Bronchial epithelial cell (primary cell): ENCODE measurements around the gene RBM19. TPM values are rescaled to one million over a fixed set of nuclear protein-coding genes. Genes with fewer than 3 reads are reported as not detected.

Experiments
- DNase-seq: peaks from one replicate; pipeline ENCODE4 v3.0.0-alpha.2; 2010; ENCODE audit warnings: low read depth
- FAIRE-seq: peaks from 2 replicates; lab custom pipeline; 2011; peaks lifted over from hg19 to GRCh38; lab: Jason Lieb, UNC
- H3K27me3 ChIP-seq: 2 replicates; pipeline ENCODE4 v1.5.1; 2011; ENCODE audit warnings: low read length; ENCODE audit not compliant: control insufficient read depth, insufficient read depth
- H3K36me3 ChIP-seq: 2 replicates; pipeline ENCODE4 v1.5.1; 2011; ENCODE audit warnings: low read length; ENCODE audit not compliant: control insufficient read depth, insufficient read depth
- H3K4me3 ChIP-seq: 2 replicates; pipeline ENCODE4 v1.5.1; 2011; ENCODE audit warnings: mild to moderate bottlenecking, low read depth, low read length, control low read depth
- total RNA-seq: library from RNA; depleted of rRNA; stranded (reverse); fragments of >200 nt; gene quantifications from 2 replicates; pipeline ENCODE4 v1.2.1, GENCODE V29; 2014
- TF ChIP-seq, protein P1 (sequence below): IDR thresholded peaks from 2 replicates; pipeline ENCODE4 v1.5.1; 2011; ENCODE audit warnings: mild to moderate bottlenecking, moderate library complexity, low read length, control low read depth, inconsistent platforms; ENCODE audit not compliant: insufficient read depth, severe bottlenecking

Gene RBM19
- total RNA-seq, 1 donor from 2014 or later = 19.0 TPM

DNA sequence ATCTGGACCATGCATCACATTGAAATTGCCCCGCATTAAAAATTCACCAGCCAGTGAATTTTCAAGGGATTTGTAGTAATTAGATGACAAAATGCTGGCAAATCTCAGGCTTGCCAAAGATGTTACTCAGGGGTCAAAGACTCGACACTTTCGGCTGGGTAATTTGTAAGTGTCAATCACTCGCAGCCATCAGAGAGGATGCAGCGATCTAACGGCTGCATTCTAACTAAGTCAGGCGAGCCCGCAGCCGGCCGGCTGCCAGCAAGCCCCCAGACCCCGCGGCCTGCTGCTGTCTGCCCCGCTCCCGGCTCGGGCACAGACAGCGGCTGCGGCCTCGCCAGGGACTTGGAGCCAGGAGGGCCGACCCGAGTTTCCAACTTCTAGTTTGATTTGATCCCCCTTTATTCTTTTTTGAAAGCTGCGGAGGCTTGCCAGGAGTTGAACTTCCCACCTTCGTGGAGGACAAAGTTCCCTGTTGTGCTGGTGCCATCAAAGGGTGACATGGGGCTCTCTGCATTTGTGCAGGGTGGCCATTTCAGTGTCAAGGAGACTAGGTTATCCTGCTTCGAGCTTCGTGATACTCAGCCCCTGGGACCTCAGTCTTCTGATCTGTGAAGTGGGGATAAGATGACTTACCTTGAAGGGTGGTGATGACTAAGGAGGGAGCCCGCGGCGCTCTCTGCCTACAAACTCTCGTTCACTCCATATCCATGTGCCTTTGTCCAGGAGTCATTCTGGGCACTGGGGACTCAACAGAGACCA lies 169.9 kb downstream of the RBM19 start:
- FAIRE-seq (no peak), DNase-seq (no peak)
- no peak overlapping the region for H3K4me3 ChIP-seq
- H3K27me3 ChIP-seq = no peaks in the 10 kb centered on the region
- H3K36me3 ChIP-seq = no peaks in the 10 kb centered on the region
- TF ChIP-seq, protein P1, sequence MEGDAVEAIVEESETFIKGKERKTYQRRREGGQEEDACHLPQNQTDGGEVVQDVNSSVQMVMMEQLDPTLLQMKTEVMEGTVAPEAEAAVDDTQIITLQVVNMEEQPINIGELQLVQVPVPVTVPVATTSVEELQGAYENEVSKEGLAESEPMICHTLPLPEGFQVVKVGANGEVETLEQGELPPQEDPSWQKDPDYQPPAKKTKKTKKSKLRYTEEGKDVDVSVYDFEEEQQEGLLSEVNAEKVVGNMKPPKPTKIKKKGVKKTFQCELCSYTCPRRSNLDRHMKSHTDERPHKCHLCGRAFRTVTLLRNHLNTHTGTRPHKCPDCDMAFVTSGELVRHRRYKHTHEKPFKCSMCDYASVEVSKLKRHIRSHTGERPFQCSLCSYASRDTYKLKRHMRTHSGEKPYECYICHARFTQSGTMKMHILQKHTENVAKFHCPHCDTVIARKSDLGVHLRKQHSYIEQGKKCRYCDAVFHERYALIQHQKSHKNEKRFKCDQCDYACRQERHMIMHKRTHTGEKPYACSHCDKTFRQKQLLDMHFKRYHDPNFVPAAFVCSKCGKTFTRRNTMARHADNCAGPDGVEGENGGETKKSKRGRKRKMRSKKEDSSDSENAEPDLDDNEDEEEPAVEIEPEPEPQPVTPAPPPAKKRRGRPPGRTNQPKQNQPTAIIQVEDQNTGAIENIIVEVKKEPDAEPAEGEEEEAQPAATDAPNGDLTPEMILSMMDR = no peak

DNA sequence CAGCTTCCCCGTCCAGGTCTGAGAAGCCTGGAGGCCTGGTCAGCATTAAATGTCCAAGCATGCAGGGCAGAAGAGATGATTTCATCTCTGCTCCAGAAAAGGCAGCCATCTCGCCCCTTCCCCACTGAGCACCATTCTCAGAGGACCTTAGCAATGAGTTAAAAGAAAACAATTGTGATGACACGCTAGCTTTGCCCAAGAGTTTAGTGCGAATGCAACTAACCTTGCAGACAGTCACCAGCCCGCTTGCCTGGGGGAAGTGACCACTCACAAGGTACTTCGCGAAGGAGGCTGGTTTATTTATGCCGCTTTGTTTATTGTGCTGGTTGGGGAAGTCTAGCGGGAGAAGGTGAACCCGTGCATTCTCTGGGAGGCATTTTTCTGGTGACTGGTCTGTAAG lies 170.7 kb downstream of the RBM19 start:
- TF ChIP-seq, protein P1 = no peak
- H3K27me3 ChIP-seq = no peaks in the 10 kb centered on the region
- no peaks in the 10 kb centered on the region for H3K36me3 ChIP-seq
- FAIRE-seq (no peak), DNase-seq (no peak)
- no peak overlapping the region for H3K4me3 ChIP-seq

DNA sequence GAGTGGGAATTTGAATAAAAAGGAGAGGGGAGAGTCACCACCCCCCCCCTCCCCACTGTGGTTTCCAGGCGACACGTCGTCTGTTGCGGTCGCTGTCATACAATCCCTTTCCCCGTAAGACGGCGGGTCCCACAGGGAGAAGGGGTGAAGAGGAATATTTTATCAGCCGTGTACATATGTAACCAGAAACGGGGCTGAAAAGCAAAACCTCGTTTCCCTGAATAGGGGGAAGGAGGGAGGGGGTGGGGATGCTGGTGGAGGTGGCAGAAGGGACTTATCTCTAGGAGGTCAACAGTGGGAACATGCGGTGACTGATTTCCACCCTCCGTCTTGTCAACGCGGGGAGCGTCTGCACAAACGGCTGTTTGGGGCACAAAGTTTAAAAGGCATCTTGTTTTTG lies 171.4 kb downstream of the RBM19 start:
- H3K36me3 ChIP-seq = no peaks in the 10 kb centered on the region
- FAIRE-seq (no peak), DNase-seq (no peak)
- TF ChIP-seq, protein P1 = no peak
- no peak overlapping the region for H3K4me3 ChIP-seq
- no peaks in the 10 kb centered on the region for H3K27me3 ChIP-seq

DNA sequence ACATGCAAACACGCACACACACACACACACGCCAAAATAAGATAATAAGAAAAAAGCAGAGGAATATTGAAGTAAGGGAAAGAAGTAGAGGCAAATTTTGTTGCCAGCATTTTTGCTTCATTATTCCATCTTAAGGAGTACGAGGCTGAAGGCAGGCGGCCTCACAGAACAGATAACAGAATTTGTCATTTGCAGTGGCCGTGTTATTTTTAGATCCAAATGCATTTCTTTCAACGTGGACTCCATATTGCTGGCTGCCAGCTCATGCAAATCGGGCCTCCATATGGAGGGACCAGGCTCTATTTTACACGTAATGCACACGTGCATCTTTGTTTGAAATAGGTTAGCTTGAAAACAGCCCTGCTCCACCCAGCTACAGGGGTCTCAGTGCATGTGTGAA lies 172.9 kb downstream of the RBM19 start:
- FAIRE-seq = no peak
- DNase-seq = no peak
- TF ChIP-seq, protein P1 = no peak
- Histone ChIP-seq H3K36me3 (no peaks in the 10 kb centered on the region), H3K27me3 (no peaks in the 10 kb centered on the region), H3K4me3 (no peak overlapping the region)

DNA sequence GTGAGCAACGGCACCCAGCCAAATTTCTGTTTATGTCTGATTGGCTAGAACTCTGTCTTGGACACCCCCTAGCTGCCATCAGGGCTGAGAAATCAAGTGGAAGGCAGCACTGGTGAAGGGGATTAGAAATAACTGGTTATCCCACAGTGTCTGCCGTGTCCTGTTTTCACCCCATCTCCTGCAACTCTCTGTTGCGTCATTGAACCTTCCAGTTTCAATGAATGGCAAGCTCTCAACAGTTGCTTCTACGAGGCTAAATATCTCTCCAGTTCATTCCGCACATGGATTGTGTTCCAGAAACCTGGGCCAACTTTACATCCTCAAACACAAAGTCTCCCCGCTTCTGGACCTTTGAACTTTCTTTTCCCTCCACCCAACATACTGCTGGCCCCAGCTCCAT lies 173.7 kb downstream of the RBM19 start:
- TF ChIP-seq, protein P1 = no peak
- FAIRE-seq (no peak), DNase-seq (no peak)
- Histone ChIP-seq H3K27me3 (no peaks in the 10 kb centered on the region), H3K36me3 (no peaks in the 10 kb centered on the region), H3K4me3 (no peak overlapping the region)
